Nucleus accumbens (tissue), 56 donors: ENCODE data around the gene IDI1.
"Not testable (repeated sequence)": the region's sequence is repeated elsewhere in the genome, so short reads cannot be mapped to it uniquely, and the experiment has no call there.

ENCODE experiments used
- DNase-seq, 56 donors: peaks; one replicate each; lab custom pipeline; 2025; lab: John Stamatoyannopoulos, UW

The IDI1 gene

DNA sequence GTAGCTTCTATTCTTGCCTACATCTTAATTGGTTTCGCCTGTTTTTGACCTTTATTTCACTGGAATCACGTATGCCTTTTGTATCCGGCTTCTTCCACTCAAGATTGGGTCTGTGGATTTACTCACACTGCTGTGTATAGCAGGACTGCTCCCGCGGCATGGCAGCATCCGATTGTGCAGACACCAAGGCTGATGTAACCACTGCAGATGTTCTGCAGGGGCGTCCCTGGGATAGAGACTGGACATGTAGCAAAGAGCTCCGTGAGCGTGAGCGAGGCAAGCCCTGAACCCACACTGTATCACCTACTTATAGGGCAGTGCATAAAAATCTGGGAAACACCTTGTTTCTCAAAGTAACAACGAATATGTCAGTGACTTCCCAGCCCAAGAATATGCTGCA lies 11.8 kb downstream of the IDI1 start:
- peak in 28 of 56 donors; percentile 5 to 62 (median 30) for DNase-seq

DNA sequence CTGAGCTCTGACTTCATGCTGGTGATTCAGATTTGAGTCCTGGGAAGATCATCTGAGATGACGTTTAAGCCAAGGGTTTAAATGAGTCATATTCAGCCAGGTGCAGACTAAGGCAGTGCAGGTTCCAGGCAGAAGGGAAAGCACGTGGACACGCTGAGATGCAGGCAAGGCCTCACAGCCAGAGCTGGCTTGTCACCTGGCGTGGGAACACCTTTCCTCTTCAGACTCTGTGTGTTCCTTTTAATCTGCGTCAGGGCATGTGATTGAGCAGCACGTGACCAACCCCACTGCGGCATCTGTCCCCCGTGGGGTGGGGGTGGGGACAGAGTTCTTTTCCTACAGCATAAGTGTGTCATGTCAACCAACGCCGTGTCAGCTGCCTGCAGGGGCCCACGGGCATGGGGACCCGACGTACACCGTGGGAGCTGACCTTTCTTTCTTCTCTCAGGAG lies 12.6 kb downstream of the IDI1 start:
- DNase-seq = peak in 27 of 56 donors; percentile 8 to 80 (median 39)

DNA sequence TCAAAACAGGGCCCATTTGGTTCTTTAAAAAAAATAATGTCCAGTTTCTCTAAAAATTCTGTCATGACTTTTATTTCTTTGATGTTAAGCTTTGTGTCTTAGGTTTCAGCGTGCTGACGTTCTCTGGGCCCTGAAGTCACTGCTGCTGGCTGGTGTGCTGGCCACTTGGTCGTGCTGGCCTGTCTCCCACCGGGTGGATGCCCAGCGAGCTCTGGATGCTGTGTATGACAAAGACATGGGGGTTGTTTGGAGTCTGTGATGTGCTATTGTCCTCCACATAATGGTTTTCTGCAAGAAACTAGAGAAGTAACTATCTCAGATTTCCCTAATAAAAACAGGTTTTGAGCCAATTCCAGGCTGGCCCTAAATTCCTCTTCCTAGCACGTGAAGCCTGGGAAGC lies 13.7 kb downstream of the IDI1 start:
- peak in 39 of 56 donors; percentile 8 to 78 (median 40) for DNase-seq

DNA sequence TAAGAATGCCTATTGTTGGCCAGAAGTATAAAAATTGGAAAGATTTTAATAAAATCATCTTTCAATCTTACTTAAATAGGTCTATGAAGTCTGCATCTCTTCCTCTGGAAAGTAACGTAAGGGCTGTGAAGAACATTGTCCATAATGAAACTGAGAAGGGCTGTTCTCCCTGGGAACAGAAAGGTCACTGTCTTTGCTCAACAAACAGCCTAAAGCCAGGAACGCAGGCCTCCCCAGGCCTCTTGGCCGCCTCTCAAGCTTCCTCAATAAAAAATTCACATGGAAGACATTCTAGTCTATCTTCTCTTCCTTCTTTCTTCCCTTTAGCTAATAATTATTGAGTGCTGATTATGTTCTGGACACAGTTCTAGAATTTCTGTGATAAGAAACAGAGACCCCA lies 14.2 kb downstream of the IDI1 start:
- peak in 23 of 56 donors; percentile 11 to 51 (median 29) for DNase-seq

DNA sequence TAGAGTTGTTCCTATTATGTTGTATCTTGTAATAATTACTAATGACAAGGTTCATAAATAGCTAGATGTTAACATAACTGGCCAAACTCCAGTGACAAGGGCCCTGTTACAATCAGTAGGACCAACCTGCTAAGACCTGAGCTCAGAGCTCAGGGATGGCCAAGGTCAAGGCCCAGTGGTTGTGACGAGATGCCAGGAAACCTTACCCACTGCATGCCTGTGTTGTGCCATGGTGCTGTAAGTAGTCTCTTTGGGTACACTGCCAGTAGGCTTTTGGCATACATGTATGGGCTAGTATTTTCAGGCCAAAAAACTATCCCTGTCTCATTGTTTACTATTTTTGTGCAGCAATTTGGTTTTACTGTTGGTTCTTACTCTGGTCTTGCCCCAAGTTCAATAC lies 15.3 kb downstream of the IDI1 start:
- DNase-seq = peak in 1 of 56 donors; percentile 12

DNA sequence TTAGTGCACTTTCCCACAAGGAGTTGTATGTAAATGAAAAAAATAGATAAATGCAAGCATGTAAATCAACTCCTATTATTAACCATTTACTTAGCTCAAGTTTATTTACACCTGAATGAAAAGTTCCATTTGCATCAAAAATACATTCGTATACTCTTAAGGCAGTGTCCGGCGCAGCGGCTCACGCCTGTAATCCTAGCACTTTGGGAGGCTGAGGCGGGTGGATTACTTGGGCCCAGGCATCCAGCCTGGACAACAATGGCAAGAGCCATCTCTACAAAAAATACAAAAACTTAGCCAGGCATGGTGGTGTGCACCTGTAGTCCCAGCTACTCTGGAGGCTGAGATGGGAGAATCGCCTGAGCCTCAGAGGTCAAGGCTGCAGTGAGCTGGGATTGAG lies 19.1 kb downstream of the IDI1 start:
- DNase-seq = no peak

DNA sequence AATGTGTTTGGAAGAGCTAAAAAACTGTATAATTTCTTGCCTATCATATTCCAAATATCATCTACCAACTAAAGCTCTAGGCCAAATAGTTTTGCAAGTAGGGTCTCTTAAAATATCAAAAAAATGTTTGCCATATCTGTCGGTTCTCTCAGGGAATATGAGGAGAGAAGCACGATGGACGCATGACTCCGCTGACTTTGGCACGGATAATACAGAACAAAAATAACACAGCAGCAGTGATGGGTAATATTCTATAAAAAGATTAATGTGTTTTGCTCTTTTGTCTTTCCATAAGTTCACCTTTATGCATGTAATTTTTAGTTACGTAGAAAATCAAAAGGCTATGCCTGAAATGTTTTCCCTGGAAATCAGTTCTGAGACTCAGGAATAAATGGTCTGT lies 22.3 kb downstream of the IDI1 start:
- no peak for DNase-seq

DNA sequence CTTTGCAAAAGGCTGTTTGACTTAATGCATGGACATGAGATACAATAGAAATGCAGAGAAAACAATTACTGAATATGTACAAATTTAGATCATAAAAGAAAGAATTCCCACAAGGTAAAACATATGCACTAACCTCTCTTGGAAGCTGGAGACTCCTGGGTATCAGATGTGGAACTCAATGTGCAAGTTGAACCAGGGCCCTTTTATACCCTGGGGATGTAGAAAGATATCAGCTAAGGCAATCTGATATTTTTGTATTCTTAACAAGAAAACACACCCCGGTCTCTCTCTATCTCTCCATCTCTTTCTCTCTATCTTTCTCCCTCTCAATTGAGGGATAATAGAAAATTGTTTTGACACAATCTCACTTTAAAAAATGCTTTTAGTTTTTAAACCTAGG lies 23.2 kb downstream of the IDI1 start, which contains the start of gene IDI2:
Gene IDI2, minus strand, starts transcription at position 177 of the 400 bp plus-strand sequence. CDS start 1,136 bp downstream, outside the sequence.
- no peak for DNase-seq

DNA sequence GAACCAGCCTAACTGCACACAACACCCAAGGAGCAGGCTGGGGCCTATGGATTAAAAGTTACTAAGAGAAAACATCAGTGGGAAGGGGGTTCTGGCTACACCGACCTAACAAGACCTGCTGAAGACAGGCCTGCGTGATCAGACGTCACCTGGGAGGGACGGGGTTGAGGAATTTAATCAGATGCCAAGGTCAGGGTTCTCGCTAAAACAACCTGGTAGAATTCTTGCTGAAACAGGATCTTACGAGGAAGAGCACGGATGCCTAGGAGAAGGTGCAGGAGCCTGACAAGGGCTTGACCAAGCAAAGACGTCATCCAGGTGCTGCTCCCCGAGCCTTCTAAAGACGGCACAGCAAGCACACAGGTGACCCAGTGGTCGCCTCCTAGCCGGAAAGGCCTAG lies 24.8 kb downstream of the IDI1 start:
- no peak for DNase-seq

DNA sequence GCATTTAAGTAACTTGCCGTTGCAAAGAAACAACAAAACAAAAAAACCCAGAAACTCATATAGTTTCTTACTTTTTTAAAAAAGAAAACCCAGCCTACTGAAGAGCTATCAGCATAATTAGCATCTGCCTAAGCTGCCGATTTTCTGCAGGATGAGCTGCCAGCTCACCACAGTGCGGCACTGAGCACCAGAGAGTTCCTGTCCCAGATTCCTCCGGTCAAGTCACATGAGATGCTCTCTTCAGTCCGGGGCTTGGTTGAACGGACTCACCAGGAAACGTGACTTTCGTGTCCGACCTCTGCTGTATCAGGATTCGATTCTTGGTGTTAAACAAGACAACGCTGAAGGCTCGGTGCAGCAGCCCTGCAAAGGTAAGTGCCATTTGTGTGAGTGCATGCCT lies 26.5 kb downstream of the IDI1 start:
- DNase-seq = peak in 22 of 56 donors; percentile 6 to 51 (median 16)

DNA sequence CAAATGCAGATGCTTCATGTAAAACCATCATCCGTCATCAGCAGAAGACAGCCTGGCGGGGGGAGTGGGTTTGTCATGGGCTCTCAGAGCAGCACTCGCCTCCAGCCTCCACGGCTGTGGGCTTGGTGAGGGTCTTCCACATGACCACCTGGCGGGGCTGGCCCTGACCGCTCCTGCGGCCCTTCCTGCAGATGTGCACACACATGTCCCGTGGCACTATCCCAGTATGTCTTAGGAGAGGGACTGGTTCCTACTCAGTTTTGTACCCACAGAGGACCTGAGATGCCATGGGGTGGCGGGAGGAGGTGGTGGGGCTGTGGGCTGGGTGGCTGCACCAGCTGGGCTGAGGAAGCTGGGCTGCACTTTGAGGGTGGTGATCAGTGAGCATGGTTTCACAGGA lies 28.0 kb downstream of the IDI1 start:
- no peak for DNase-seq

DNA sequence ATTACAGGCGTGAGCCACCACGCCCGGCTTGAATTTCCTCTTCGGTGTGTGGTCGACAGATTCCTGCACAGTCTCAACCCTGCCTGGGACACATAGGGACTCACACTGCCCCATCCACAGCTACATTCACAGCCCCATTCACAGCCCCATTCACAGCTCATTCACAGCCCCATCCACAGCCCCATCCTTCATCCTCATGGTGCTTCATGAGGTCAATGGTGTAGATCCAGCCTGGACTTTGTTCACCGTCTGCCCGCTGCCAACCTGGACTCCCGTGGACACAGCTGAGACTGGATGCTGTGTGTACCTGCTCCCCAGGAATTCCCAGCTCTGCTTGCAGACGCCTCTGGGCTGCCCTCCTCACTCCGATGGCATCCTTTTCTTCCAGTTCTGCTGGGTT lies 28.5 kb downstream of the IDI1 start:
- no peak for DNase-seq

DNA sequence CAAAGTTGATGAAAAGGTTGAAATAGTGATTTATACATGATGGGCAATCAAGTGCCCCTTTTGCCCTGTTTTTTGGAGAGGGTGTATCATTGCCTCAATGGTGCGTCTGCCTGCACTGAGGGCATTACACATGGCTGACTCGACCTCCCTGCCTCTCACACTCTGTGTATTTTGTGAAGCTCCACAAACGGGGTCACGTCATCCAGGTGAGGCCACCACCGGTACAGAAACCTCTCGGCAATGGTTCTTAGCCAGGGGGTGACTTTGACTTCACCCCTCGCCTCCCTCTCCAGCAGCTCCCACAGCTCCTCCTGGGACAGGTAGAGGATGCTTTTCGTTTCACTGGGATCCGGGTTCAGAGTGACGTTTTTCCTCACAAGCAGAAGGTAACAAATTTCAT lies 29.6 kb downstream of the IDI1 start:
- DNase-seq = no peak

DNA sequence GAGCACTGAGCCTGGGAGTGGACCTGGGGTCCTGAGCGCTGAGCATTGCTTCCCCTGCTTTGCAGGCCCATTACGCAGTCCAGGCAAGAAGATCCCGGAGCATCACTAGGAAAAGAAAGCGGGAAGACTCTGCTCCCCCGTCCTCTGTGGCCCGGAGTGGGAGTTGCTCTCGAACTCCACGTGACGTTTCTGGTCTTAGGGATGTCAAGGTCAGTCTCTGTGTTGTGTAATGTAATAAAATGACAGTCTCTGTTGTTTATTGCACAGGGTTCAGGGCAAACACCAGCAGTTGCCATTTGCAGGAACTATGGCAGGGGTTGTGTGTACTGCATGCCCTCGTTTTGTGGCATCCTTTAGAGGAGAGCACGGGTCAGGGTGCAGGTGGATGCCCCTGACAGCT lies 33.2 kb downstream of the IDI1 start:
- no peak for DNase-seq

DNA sequence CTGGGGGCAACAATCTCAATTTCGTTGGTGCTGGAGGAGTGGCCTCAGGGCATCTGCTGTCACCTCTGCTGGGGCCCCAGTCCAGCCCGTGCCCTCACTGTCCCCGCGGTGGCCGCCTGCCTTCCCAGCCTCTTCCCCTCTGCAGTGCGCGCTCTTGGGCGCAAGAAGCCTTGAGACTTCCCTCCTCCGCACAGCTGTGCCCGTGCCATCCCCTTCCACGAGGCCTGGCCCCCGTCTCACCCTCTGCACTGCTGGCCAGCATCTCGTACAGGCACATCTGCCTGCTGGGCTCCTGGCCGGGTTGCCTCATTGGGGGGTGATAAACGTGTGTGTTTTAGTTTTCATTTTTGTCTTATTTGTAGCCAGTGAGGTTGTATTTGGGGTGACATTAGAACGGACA lies 37.2 kb downstream of the IDI1 start:
- no peak for DNase-seq

DNA sequence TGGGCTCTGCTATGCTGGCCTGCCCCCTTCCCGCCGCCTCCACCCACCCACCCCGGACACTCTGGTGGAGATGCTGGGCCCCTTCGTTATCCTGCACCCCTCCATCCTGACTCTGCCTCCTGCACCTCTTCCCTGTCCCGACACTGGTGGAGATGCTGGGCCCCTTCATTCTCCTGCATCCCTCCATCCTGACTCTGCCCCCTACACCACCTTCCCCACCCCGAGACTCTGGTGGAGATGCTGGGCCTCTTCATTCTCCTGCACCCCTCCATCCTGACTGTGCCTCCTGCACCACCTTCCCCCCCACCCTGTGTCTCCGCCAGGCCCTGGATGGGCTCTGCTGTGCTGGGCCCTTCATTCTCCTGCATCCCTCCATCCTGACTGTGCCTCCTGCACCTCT lies 38.2 kb downstream of the IDI1 start:
- DNase-seq = no peak

DNA sequence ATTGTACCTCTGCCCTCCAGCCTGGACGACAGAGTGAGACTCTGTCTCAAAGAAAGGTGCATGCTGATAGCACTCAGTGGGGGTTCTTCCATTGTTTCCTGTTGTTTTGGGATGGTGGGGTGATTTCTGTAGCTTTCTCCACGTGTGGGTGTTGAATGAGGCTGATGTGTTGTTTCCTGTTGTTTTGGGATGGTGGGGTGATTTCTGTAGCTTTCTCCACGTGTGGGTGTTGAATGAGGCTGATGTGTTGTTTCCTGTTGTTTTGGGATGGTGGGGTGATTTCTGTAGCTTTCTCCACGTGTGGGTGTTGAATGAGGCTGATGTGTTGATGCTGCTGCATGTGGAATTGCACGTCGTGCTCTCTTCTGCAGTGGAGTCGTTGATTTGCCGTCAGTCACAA lies 39.0 kb downstream of the IDI1 start:
- not testable (repeated sequence) for DNase-seq

DNA sequence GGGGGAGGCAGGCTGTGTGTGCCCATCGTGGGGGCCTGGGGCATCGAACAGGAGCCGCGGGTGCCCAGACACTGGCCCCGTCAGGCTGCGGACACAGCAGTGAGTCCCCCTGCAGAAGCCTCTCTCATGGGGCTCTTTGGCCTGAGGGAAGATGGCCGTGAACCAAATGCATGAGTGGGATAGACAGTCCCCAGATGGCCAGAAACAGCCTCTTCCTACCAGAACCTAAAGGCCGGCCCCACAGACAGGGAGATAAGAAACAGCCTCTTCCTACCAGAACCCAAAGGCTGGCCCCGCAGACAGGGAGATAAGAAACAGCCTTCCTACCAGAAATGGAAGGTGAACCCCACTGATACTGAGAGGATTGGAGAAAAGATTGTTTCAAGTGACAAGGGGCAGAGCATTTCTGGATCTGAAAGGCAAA lies 39.8 kb downstream of the IDI1 start:
- no peak for DNase-seq

DNA sequence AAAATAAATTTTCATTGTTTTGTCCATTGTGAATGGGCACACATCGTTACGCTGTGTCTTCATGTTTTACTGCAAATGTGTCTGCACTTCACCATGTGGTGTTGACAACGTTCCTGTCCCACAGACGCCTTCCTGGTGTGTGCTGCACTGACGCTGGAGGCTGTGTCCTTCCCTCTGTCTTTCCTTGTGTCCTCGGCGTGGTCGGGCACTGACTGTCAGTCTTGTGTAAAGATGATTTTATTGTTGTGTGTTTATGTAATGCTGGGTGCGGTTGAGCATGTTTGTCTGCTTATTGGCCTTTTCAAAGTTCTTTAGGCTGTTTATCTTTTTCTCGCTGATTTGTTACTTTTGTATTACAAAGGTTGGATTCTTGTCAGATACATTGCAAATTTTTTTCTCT lies 41.3 kb downstream of the IDI1 start:
- no peak for DNase-seq

DNA sequence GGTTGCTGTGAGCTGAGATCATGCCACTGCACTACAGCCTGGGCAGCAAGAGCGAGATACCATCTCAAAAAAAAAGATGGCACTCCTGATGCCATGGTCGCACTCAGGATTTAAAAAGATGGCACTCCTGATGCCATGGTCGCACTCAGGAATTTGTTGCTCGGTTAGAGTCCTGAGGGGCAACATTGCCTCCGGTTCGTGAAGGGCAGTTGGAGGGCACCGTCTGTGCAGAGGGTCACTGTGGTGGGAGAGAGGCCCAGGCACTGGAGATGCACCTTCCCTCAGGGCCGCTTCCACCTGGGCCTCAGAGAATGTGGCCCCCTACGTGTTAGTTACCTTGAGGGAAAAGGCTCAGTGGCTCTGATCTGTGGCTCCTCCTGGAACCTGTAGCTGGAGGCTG lies 42.3 kb downstream of the IDI1 start:
- no peak for DNase-seq

DNA sequence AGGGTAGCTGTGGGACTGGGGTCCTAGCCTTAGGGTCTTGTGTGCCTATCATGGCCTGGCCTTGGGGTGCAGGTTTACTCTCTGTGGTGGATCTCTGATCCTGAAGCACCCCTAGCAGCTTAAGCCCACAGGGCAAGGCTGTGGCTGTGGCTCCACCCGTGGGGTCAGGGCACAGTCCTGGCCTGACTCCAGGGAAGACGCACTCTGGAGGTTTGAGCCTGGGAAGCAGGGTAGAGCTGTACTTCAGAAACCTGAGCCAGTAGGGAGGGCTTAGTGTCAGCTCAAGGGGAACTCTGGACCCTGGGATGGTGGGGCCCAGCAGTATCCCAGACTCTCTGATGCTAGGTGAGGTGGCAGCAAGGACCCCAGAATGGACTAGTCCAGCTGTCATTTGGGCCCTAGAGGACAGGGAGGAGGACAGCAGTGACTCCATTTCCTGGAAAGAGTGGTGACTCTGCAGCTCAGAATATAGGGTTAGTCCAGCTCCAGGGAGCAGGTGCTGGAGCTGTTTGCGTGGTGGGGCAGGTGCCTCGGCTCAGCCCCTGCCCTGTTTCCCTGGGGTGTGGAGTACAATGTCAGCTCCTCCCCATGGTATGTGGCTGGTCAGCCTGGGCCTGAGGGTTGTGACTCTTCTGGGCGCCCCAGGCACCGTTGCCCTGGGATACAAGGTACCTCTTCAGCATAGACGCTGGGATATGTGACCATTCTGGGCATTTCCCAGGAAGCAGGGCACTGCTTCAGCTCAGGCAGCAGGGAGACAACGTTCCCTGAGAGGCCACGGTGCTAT lies 44.8 kb downstream of the IDI1 start:
- DNase-seq = no peak

DNA sequence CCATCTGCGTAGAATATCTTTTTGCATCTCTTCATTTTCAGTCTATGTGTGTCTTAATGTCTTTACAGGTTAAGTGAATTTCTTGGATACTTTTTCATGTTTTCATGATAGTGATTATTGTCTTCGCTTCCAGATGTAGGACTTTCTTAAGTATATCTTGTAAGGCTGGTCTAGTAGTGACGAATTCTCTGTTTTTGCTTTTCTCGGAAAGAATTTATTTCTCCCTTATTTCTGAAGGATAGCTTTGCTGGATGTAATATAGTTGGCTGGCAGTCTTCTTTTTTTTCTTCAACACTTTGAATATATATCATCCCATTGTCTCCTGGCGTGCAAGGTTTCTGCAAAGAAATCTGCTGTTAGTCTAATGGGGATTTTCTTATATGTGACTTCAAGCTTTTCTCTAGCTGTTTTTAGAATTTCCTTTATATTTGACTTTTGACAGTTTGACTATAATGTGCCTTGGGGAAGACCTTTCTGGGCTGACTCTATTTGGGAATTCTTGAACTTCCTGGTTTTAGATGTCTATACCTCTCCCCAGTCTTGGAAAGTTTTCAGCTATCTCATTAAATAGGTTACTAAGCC lies 46.4 kb downstream of the IDI1 start:
- no peak for DNase-seq
